ENCODE data around the gene TARP. TPM values are rescaled to one million over a fixed set of nuclear protein-coding genes. Genes with fewer than 3 reads are reported as not detected.

Gene TARP

DNA sequence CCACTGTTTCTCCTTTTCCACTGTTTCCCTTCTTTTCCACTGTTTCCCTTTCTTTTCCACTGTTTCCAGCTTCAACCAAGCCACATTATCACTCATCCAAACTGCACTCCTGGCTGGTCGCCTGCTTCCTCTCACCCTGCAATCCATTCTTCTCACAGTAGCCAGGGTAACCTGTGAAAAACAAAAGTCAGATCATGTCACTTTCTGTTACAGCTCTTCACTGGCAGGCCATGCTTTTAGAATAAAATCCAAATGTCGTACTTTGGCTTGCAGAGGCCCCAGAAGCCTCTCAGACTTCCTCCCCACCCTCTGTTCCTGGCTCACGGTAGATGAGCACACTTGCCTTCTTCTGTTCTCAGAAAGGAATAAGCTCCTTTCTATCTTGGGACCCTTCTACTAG lies 61.5 kb downstream of the TARP start:
- DNase-seq: no peak

DNA sequence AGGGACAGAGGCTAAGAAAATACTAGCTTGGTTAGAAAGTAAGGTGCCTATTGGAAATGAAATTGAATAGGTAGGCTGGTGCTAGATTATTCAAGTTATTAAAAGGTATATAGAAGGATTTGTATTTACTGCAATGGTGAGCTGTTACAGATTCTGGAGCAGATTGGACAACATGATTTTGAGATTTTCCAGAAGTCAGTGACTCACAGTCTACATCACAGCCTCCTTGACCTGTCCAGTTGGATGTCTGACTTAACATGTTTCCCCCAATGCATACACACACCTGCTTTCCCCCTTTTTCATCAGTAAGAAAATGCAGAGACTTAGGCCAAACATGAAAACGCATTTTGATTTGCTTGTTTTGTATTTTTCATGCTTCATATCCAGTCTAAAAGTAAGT lies 62.0 kb downstream of the TARP start:
- DNase-seq: no peak

Small RNAs within 50 kb of the gene (small RNA-seq; reads per million reads assigned to genes)
- gene TRGJ1 (ENCODE audit: low replicate concordance) (not detected), gene TRGJ2 (ENCODE audit: low replicate concordance) (not detected), gene TRGJP (ENCODE audit: low replicate concordance) (not detected), gene TRGJP1 (ENCODE audit: low replicate concordance) (not detected), gene TRGJP2 (ENCODE audit: low replicate concordance) (not detected), gene TRGVA (ENCODE audit: low replicate concordance) (not detected)

Other genes with a start within 250 kb of the TARP start
- 22.0 TPM for gene STARD3NL, start 95.4 kb downstream of the TARP start, total RNA-seq